ENCODE data around the gene MICAL1.

The MICAL1 gene

DNA sequence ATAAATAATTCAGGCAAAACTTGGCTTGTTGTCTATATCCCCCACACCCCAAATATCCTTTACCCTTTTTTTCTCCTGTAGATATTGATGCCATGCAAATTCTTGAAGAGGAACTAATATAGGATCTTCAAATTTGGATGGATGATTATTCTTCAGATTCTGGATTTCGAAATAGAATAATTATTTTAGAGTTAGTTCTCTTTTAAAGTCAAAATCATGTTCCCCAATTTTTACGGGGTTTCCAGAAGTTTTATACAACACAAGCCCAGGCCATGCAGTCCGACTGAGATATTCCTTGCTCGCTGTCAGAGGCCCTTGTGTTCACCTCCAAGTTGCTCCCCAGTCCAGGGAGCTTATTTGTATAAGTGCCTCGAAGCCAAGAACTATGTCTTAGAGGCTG, 19.5 kb downstream of the MICAL1 start:
- ChIA-PET POLR2A (ENCODE audit: low non-redundant PET) (no interaction called here), CTCF (interaction anchor here (0.6 to 1.2 kb wide), 3 partner anchors 53 to 248 kb away, joined by 3 to 5 read pairs (median 5); no protein-coding TSS in a partner anchor)
- H3K27ac ChIP-seq: no peak overlapping the region
- TF ChIP-seq CTCF (conservative IDR thresholded peaks at IDR 0.05; ENCODE audit: low read depth): no peak
- no peak for DNase-seq (ENCODE audit: low spot score)

GRCh38 chr6:109434456-109434855, 21.1 kb downstream of the MICAL1 start:
- no peak overlapping the region for H3K27ac ChIP-seq
- CTCF ChIA-PET: no interaction called here
- no peak for DNase-seq (ENCODE audit: low spot score)
- TF ChIP-seq CTCF (conservative IDR thresholded peaks at IDR 0.05; ENCODE audit: low read depth): no peak
- POLR2A ChIA-PET (ENCODE audit: low non-redundant PET): no interaction called here

- POLR2A ChIA-PET (ENCODE audit: low non-redundant PET): no interaction called here
- H3K27ac ChIP-seq: no peak overlapping the region
- no peak for TF ChIP-seq CTCF (conservative IDR thresholded peaks at IDR 0.05; ENCODE audit: low read depth)
- DNase-seq (ENCODE audit: low spot score): no peak
- CTCF ChIA-PET: interaction anchor here (0.6 to 1.2 kb wide), 3 partner anchors 34 to 899 kb away, joined by 3 to 4 read pairs (median 3); no protein-coding TSS in a partner anchor
Measured at GRCh38 chr6:109429496-109429895, 26.1 kb downstream of the MICAL1 start.

- CTCF ChIA-PET: interaction anchor here (0.6 to 1.2 kb wide), 2 partner anchors 35 to 56 kb away, joined by 3 read pairs; no protein-coding TSS in a partner anchor
- TF ChIP-seq CTCF (conservative IDR thresholded peaks at IDR 0.05; ENCODE audit: low read depth): no peak
- H3K27ac ChIP-seq: no peak overlapping the region
- DNase-seq (ENCODE audit: low spot score): no peak
- POLR2A ChIA-PET (ENCODE audit: low non-redundant PET): no interaction called here
Measured at GRCh38 chr6:109428889-109429477, 26.6 kb downstream of the MICAL1 start.

DNA sequence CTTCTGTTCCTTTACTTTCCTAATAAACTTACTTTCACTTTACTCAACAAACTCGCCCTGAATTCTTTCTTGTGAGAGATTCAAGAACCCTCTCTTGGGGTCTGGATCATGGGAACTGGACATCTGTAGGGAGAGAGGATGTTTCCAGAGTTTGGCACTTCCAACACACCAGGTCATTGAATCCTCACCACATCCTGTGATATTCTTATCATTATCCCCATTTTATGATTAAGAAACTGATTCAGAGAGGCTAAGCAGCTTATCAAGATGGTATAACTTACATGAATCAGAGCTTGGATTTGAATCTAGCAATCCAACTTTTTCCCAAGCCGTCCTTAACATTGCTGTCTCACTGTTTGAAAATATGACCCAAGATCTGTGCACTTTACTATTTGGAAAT, 30.6 kb downstream of the MICAL1 start:
- CTCF ChIA-PET: interaction anchor here (1.1 kb wide), 1 partner anchor 21 kb away, joined by 3 read pairs; no protein-coding TSS in a partner anchor
- no peak overlapping the region for H3K27ac ChIP-seq
- POLR2A ChIA-PET (ENCODE audit: low non-redundant PET): no interaction called here
- no peak for TF ChIP-seq CTCF (conservative IDR thresholded peaks at IDR 0.05; ENCODE audit: low read depth)
- no peak for DNase-seq (ENCODE audit: low spot score)

- TF ChIP-seq CTCF (conservative IDR thresholded peaks at IDR 0.05; ENCODE audit: low read depth): no peak
- no peak overlapping the region for H3K27ac ChIP-seq
- DNase-seq (ENCODE audit: low spot score): no peak
- ChIA-PET POLR2A (ENCODE audit: low non-redundant PET) (interaction anchor here (0.5 kb wide), 1 partner anchor 11 kb away, joined by 3 read pairs; no protein-coding TSS in a partner anchor), CTCF (no interaction called here)
Measured at GRCh38 chr6:109421184-109421583, 34.4 kb downstream of the MICAL1 start.

Data from RWPE1 (cell line).